ENCODE measurements around the gene PHKG2.

PHKG2 gene

GRCh38 chr16:30758988-30759491 lies 10.8 kb downstream of the PHKG2 start:
- DNase-seq: no peak

GRCh38 chr16:30760001-30760559 lies 11.9 kb downstream of the PHKG2 start:
- no peak for DNase-seq

- DNase-seq: no peak
Measured at GRCh38 chr16:30760577-30761426, 12.6 kb downstream of the PHKG2 start.

- DNase-seq: peak; percentile 67
Measured at GRCh38 chr16:30761427-30761927, 13.3 kb downstream of the PHKG2 start.

GRCh38 chr16:30761928-30762902 lies 14.0 kb downstream of the PHKG2 start, which contains the start of the genes CFAP119 and RNF40:
TSS of gene CFAP119 (minus strand) at chr16:30762062. CDS start at chr16:30761748, 314 bp downstream.
TSS of gene RNF40 (plus strand) at chr16:30762322. CDS start at chr16:30762546, 224 bp downstream.
- peak; percentile 94 for DNase-seq

- DNase-seq: no peak
Measured at GRCh38 chr16:30762991-30763725, 14.9 kb downstream of the PHKG2 start.

- no peak for DNase-seq
Measured at GRCh38 chr16:30764086-30764485, 15.9 kb downstream of the PHKG2 start.

GRCh38 chr16:30764816-30765465 lies 16.7 kb downstream of the PHKG2 start:
- no peak for DNase-seq

- no peak for DNase-seq
Measured at GRCh38 chr16:30766206-30766932, 18.1 kb downstream of the PHKG2 start.

- no peak for DNase-seq
Measured at GRCh38 chr16:30766933-30767284, 18.7 kb downstream of the PHKG2 start.

- no peak for DNase-seq
Measured at GRCh38 chr16:30767767-30768465, 19.7 kb downstream of the PHKG2 start.

- DNase-seq: no peak
Measured at GRCh38 chr16:30768583-30769181, 20.5 kb downstream of the PHKG2 start.

- DNase-seq: no peak
Measured at GRCh38 chr16:30769379-30770089, 21.3 kb downstream of the PHKG2 start.

GRCh38 chr16:30771726-30772125 lies 23.5 kb downstream of the PHKG2 start:
- DNase-seq: no peak

- DNase-seq: no peak
Measured at GRCh38 chr16:30773826-30774225, 25.6 kb downstream of the PHKG2 start.

- no peak for DNase-seq
Measured at GRCh38 chr16:30774367-30775130, 26.3 kb downstream of the PHKG2 start.

GRCh38 chr16:30775131-30775391 lies 26.8 kb downstream of the PHKG2 start:
- DNase-seq: no peak

- peak; percentile 79 for DNase-seq
Measured at GRCh38 chr16:30775392-30776188, 27.4 kb downstream of the PHKG2 start.

All from stimulated activated CD4-positive, alpha-beta T cell treated with anti-CD3 and anti-CD28 coated beads, Interleukin-15, amount 100 ng/mL, for 24 hours (primary cell).